Activated CD8-positive, alpha-beta memory T cell treated with anti-CD3 and anti-CD28 coated beads, Interleukin-2, amount 50 U/mL, for 24 hours (primary cell): ENCODE data around the gene MORN4.

ENCODE experiments used
- DNase-seq: peaks from one replicate; pipeline ENCODE4 v3.0.0-alpha.2; 2020; ENCODE audit errors: extremely low read depth

The MORN4 gene

DNA sequence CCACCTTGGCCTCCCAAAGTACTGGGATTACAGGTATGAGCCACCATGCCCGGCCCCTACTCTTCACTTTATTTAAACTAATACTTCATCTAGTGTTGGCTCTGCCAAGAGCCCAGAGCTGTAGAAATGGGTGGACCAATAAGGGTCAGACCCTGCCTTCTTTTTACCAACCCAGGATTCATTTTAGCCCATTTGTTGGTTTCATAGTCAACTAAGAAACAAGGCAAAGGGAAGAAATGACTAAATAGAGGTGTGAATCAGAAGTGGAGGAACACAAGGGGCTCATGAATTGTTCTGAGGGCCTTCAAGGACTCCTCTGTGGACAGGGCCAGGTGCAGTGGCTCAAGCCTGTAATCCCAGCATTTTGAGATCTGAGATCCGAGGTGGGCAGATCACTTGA lies 59.6 kb downstream of the MORN4 start:
- DNase-seq = no peak

- DNase-seq = no peak
These were observed 60.3 kb downstream of the MORN4 start for GRCh38 chr10:97573021-97573420.

DNA sequence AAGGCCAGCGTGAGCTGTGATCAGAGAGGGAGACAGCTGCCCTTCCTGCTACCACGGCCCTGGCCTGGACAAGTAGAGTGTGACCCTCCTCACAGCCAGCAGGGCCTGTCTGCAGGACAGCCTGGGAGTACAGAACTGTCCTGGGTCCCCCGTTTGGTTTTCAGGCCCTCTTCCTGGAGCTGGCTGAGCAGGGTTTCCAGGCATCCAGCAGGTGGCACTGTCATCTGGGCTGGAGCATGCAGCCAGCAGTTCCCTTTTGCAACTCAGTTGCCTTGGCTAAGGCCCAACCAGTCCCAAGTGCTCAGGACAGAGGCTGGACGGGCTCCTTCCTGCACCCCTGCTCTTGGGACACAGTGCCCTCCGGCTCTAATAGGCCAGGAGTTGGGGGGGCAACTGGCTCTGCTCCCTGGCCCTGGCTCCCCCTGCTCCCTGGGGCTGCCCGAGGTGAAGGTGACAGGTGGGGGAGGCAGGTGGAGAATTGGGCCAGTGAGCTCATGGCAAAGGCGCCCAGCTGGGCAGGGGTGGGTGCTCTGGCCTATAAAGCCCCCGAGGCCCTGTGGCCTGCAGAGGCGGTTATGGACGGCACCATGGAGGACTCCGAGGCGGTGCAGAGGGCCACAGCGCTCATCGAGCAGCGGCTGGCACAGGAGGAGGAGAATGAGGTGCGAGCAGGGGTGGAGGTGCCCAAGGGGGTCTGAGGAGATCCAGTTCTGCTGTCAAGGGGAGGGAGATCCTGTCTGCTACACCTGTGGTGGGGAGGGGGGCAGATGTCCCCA lies 60.9 kb downstream of the MORN4 start, which contains the start of gene ANKRD2:
TSS of gene ANKRD2 (plus strand) at position 566 of the 776 bp plus-strand sequence. CDS start at position 576, 10 bp downstream.
- DNase-seq = peak; percentile 10

- no peak for DNase-seq
These were observed 61.7 kb downstream of the MORN4 start for GRCh38 chr10:97571622-97572021.

DNA sequence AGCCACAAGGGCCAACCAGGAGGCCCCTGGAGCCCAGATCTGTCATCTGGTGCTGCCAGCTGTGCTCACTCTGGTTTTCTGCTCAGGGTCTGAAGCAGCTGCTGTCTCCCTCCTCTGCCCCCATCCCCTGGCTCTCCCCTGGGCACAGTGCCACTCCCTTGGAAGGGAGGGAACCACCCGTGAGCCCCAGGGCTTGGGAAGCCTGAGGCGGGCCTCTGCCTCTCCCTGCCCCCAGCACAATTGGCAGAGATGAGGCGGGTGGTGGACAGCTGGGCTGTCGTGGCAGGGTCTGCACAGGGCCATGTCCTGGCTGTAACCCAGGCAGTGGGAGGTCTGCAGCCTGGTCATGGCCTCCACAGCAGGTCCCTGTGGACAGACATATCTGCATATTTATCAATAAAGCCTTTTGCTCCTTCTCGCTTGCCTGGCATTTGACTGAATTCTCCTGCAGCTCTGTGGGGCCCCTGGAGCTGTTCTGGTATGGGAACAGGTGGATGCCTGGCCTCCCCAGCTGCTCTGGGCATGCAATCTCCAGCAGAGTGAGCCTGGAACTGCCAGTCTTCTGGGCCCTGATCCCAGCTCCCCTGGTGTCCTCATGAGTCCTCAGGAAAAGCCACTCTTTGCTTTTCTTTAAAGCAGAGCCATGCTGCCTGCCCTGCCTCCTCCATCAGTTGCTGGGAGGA lies 62.4 kb downstream of the MORN4 start:
- no peak for DNase-seq

GRCh38 chr10:97570146-97570788 lies 63.0 kb downstream of the MORN4 start:
- no peak for DNase-seq

DNA sequence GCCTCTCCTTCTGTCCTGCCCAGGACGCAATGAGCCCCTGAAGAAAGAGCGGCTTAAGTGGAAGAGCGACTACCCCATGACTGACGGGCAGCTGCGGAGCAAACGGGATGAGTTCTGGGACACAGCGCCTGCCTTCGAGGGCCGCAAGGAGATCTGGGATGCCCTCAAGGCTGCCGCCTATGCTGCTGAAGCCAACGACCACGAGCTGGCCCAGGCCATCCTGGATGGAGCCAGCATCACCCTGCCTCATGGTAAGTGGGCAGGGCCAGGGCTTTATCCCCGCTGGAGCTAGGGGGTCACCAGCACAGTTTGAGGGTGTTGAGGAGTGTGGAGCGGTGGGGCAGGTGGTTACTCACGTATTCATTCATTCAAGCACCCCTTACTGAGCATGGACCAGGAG lies 65.4 kb downstream of the MORN4 start:
- no peak for DNase-seq

- no peak for DNase-seq
These were observed 66.8 kb downstream of the MORN4 start for GRCh38 chr10:97566336-97566996.

DNA sequence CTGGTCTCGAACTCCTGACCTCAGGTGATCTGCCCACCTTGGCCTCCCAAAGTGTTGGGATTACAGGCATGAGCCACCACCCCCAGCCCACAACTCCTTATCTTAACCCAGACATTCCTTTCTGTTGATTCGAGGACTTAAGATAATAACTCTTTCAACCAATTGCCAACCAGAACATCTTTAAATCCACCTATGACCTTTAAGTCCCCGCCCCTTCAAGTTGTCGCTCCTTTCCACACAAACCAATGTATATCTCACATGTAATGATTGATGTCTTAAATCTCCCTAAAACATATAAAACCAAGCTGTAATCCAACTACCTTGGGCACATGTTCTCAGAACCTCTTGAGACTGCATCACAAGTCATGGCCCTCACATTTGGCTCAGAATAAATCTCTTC lies 68.5 kb downstream of the MORN4 start:
- no peak for DNase-seq
